PFSK-1 (cell line): ENCODE results near the gene ITIH5.

Experiments used
- TAF1 ChIP-seq: IDR thresholded peaks from 2 replicates; pipeline ENCODE4 v1.6.1; 2012; ENCODE audit warnings: low read length, control low read depth, borderline replicate concordance; ENCODE audit not compliant: insufficient read depth
- TF ChIP-seq, protein P1 (sequence below), 2 experiments: IDR thresholded peaks; 2 replicates each; pipeline versions ENCODE4 v1.6.1 to v1.8.0; 2011 to 2012; ENCODE audit warnings: low read depth in 2 of 2, low read length in 2 of 2, control low read depth in 1 of 2, inconsistent platforms in 1 of 2, mild to moderate bottlenecking in 1 of 2, moderate library complexity in 1 of 2; ENCODE audit not compliant: insufficient read depth in 1 of 2

DNA sequence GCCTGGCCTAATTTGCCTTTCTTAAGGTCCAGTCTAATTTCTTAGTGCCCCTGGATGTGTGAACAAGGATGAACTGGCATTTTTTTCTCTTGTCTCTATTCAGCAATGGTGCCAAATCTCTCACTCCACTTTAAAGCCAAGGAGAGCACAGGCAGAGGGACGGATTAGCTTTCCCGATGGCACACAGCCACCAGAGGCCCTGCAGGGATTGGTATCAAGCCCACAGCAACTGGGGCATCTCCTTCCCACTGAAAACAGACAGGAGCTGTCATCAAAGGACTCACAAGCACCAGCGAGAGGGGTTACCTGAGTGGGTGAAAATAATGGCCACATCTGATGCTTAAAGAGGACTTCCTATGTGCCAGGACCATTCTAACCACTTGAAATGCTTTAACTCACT, 83.1 kb downstream of the ITIH5 start:
- TF ChIP-seq TAF1, result no peak
- TF ChIP-seq, protein P1, sequence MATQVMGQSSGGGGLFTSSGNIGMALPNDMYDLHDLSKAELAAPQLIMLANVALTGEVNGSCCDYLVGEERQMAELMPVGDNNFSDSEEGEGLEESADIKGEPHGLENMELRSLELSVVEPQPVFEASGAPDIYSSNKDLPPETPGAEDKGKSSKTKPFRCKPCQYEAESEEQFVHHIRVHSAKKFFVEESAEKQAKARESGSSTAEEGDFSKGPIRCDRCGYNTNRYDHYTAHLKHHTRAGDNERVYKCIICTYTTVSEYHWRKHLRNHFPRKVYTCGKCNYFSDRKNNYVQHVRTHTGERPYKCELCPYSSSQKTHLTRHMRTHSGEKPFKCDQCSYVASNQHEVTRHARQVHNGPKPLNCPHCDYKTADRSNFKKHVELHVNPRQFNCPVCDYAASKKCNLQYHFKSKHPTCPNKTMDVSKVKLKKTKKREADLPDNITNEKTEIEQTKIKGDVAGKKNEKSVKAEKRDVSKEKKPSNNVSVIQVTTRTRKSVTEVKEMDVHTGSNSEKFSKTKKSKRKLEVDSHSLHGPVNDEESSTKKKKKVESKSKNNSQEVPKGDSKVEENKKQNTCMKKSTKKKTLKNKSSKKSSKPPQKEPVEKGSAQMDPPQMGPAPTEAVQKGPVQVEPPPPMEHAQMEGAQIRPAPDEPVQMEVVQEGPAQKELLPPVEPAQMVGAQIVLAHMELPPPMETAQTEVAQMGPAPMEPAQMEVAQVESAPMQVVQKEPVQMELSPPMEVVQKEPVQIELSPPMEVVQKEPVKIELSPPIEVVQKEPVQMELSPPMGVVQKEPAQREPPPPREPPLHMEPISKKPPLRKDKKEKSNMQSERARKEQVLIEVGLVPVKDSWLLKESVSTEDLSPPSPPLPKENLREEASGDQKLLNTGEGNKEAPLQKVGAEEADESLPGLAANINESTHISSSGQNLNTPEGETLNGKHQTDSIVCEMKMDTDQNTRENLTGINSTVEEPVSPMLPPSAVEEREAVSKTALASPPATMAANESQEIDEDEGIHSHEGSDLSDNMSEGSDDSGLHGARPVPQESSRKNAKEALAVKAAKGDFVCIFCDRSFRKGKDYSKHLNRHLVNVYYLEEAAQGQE (IDR thresholded peaks at IDR 0.05; ENCODE audit: insufficient read depth in 1 of 2, low read depth in 2 of 2, low read length in 2 of 2), result no peak
